ENCODE measurements around the gene PRKX.
"Not testable (repeated sequence)": the region's sequence is repeated elsewhere in the genome, so short reads cannot be mapped to it uniquely, and the experiment has no call there.

Gene PRKX

DNA sequence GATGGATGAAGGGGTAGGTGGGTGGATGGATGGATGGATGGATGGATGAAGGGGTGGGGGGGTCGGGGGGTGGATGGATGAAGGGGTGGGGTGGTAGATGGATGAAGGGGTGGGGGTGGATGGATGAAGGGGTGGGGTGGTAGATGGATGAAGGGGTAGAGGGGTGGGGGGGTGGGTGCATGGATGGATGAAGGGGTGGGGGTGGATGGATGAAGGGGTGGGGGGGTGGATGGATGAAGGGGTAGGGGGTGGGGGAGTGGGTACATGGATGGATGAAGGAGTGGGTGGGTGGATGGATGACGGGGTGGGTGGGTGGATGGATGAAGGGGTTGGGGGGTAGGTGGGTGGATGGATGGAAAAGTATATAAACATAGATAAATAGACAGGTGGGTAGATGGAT lies 74.2 kb downstream of the PRKX start:
- no peak overlapping the region for H3K4me3 ChIP-seq (ENCODE audit: low read length)
- TF ChIP-seq ZNF274 (IDR thresholded peaks at IDR 0.05; ENCODE audit: low read depth, low read length), result no peak

GRCh38 chrX:3638280-3638873 lies 75.1 kb downstream of the PRKX start:
- no peak for TF ChIP-seq ZNF274 (IDR thresholded peaks at IDR 0.05; ENCODE audit: low read depth, low read length)
- no peak overlapping the region for H3K4me3 ChIP-seq (ENCODE audit: low read length)

GRCh38 chrX:3636803-3637202 lies 76.6 kb downstream of the PRKX start:
- no peak for TF ChIP-seq ZNF274 (IDR thresholded peaks at IDR 0.05; ENCODE audit: low read depth, low read length)
- H3K4me3 ChIP-seq (ENCODE audit: low read length), result no peak overlapping the region

- TF ChIP-seq ZNF274 (IDR thresholded peaks at IDR 0.05; ENCODE audit: low read depth, low read length), result no peak
- H3K4me3 ChIP-seq (ENCODE audit: low read length), result no peak overlapping the region
Observed at GRCh38 chrX:3631196-3631595, 82.3 kb downstream of the PRKX start.

DNA sequence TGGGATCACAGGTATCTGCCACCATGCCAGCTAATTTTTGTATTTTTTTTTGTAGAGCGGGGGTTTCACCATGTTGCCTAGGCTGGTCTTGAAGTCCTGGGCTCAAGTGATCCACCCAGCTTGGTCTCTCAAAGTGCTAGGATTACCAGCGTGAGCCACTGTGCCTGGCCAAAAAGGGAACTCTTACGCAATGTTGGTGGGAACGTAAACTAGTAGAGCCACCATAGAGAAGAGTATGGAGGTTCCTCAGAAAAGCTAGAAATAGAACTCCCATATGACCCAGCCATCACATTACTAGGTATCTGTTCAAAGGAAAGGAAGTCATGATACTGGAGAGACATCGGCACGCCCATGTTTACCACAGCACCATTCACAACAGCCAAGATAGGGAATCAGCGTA lies 85.9 kb downstream of the PRKX start:
- no peak for TF ChIP-seq ZNF274 (IDR thresholded peaks at IDR 0.05; ENCODE audit: low read depth, low read length)
- H3K4me3 ChIP-seq (ENCODE audit: low read length), result no peak overlapping the region

DNA sequence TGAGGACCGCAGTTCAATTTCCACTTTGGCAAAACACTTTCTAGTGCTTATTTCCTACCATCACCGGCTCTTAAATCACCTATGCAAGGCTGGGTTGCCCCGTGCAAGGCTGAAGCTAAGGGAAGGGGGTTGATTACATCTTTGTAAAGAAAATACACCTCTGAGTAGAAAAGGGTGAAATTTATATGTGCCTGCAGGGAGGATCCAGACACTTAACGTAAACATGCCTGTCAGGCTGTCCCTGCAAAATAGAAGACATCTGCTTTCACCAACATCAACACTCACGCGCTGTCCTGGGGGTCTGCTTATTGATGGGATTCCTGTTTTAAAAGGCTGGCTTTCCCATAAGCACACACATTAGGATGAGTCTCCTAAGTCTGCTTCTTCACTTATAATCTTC lies 92.0 kb downstream of the PRKX start:
- TF ChIP-seq ZNF274 (IDR thresholded peaks at IDR 0.05; ENCODE audit: low read depth, low read length), result no peak
- H3K4me3 ChIP-seq (ENCODE audit: low read length), result no peak overlapping the region

GRCh38 chrX:3611744-3612143 lies 101.7 kb downstream of the PRKX start:
- not testable (repeated sequence) for H3K4me3 ChIP-seq (ENCODE audit: low read length)

- TF ChIP-seq ZNF274 (IDR thresholded peaks at IDR 0.05; ENCODE audit: low read depth, low read length), result no peak
Observed at GRCh38 chrX:3609810-3610209, 103.6 kb downstream of the PRKX start.

DNA sequence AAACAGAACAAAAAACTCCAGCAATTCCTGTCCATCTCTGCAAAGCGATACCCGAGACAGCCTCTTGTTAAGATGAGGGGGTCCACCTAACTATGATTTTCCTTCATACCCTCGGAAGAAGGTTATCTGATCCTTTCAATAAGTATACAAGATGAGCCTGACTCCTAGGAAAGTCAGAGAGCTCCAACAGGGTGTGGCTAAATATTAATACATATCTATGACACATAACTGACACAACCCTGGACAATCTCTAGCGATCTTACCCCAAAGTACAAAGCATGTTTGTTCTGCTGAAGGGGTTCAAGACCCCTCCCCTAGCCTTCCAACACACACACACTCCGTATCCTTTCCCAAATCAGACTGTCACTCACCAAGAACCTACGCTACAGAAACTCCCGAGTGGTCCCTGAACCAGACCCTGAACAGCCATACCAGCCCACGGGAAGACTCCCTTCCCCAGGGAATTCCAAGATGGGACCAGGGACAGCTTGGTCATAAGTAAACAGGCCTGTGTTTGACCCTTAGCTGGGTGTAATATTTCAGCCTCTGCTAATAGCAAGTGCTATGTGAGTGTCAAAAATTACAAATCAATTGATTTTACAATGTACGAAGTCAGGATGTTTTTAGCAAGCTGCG lies 110.3 kb downstream of the PRKX start:
- no peak overlapping the region for H3K4me3 ChIP-seq (ENCODE audit: low read length)
- no peak for TF ChIP-seq ZNF274 (IDR thresholded peaks at IDR 0.05; ENCODE audit: low read depth, low read length)

More at GRCh38 chrX:3609810-3610209, 103.6 kb downstream of the PRKX start:
- no peak overlapping the region for H3K4me3 ChIP-seq (ENCODE audit: low read length)

DNA sequence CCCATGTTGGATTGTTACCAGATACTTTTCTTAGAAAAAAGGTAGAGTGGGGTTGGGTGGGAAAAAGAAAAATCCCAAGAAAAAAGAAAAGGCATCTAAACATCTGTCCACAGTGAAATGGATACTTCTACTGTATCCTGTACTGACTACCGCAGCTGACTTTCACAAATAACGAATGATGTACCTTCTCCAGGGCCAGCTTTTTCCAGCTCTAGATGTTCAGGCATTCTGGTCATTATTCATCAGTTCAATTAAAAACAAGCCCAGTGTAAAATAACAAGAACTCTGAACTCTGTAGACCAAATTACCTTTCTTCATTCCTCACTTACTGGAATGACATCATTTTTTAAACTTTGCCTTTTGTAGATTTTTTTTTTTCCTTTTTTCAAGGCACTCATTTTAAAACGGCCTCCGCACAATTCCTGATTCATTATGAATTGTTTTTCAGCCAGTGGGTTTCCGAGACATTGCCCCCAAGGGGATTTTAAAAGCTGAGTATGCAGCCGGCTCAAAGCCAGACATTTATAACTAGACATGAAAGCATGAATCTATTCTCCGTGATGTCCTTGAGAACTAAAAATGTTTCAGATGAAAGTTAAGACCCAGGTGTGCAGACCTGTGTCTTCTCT lies 113.5 kb downstream of the PRKX start:
- no peak overlapping the region for H3K4me3 ChIP-seq (ENCODE audit: low read length)
- no peak for TF ChIP-seq ZNF274 (IDR thresholded peaks at IDR 0.05; ENCODE audit: low read depth, low read length)

- no peak for TF ChIP-seq ZNF274 (IDR thresholded peaks at IDR 0.05; ENCODE audit: low read depth, low read length)
- H3K4me3 ChIP-seq (ENCODE audit: low read length), result no peak overlapping the region
Observed at GRCh38 chrX:3598709-3599108, 114.7 kb downstream of the PRKX start.

DNA sequence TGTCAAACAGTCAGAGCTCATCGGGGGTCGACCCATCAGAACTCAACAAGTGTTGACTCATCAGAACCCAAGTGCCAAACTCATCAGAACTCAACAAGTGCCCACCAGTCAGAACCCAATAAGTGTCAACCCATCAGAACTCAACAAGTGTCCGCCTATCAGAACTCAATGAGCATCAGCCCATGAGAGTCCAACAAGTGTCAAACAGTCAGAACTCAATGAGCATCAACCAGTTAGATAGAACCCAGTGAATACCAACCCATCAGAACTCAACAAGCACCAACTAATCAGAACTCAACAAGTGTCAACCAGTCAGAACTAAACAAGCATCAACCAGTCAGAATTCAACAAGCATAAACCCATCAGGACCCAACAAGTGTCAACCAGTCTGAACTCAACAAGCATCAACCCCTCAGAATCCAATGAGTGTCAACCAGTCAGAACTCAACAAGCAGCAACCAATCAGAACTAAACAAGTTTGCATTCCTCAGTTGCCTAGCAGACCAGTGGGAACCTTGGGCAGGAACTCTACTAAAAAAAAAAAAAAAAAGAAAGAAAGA lies 115.3 kb downstream of the PRKX start:
- no peak overlapping the region for H3K4me3 ChIP-seq (ENCODE audit: low read length)
- TF ChIP-seq ZNF274 (IDR thresholded peaks at IDR 0.05; ENCODE audit: low read depth, low read length), result no peak

DNA sequence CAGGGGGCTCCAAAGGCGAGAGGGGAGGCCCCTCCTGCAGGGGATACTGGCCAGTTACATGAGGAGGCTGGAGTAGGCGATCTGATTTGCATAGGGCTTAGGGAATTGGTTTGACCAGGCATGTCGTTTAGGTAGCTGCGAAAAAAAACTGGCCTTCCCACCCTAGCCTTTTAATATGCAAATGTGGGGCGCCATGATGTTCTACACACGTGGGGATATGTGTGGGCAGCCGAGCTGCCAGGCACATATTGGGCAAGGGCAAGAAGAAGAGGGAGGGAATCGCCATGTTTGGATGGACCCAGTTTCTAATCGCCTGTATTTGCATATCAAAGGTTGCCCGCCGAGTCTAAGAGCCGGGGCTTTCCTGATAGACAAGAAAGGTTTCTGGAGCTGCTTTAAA lies 121.3 kb downstream of the PRKX start:
- no peak for TF ChIP-seq ZNF274 (IDR thresholded peaks at IDR 0.05; ENCODE audit: low read depth, low read length)
- H3K4me3 ChIP-seq (ENCODE audit: low read length), result no peak overlapping the region

DNA sequence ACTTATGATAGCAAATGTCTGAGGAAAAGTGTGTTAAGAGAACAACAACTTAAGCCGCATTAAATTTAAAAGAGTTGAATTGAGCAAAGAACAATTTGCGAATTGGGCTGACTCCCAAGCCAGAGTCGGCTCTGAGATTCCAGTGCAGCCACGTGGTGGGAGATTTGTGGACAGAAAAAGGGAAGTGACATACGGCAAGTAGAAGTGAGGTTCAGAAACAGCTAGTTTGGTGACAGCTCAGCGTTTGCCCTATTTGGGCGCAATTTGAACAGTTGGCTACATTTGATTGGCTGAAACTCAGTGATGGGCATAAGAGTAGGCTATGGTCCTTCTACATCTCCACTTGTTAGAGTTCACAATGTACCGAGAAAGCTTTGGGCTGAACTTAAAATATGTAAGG lies 124.0 kb downstream of the PRKX start:
- TF ChIP-seq ZNF274 (IDR thresholded peaks at IDR 0.05; ENCODE audit: low read depth, low read length), result no peak
- H3K4me3 ChIP-seq (ENCODE audit: low read length), result no peak overlapping the region

GRCh38 chrX:3585719-3586118 lies 127.7 kb downstream of the PRKX start:
- TF ChIP-seq ZNF274 (IDR thresholded peaks at IDR 0.05; ENCODE audit: low read depth, low read length), result no peak
- no peak overlapping the region for H3K4me3 ChIP-seq (ENCODE audit: low read length)
